ENCODE results near the gene OGFOD3.
"Not testable (repeated sequence)": the region's sequence is repeated elsewhere in the genome, so short reads cannot be mapped to it uniquely, and the experiment has no call there.

Gene OGFOD3, protein sequence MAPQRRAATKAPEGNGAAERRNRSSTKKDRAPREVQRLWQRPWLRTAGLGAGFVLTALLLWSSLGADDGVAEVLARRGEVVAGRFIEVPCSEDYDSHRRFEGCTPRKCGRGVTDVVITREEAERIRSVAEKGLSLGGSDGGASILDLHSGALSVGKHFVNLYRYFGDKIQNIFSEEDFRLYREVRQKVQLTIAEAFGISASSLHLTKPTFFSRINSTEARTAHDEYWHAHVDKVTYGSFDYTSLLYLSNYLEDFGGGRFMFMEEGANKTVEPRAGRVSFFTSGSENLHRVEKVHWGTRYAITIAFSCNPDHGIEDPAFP

DNA sequence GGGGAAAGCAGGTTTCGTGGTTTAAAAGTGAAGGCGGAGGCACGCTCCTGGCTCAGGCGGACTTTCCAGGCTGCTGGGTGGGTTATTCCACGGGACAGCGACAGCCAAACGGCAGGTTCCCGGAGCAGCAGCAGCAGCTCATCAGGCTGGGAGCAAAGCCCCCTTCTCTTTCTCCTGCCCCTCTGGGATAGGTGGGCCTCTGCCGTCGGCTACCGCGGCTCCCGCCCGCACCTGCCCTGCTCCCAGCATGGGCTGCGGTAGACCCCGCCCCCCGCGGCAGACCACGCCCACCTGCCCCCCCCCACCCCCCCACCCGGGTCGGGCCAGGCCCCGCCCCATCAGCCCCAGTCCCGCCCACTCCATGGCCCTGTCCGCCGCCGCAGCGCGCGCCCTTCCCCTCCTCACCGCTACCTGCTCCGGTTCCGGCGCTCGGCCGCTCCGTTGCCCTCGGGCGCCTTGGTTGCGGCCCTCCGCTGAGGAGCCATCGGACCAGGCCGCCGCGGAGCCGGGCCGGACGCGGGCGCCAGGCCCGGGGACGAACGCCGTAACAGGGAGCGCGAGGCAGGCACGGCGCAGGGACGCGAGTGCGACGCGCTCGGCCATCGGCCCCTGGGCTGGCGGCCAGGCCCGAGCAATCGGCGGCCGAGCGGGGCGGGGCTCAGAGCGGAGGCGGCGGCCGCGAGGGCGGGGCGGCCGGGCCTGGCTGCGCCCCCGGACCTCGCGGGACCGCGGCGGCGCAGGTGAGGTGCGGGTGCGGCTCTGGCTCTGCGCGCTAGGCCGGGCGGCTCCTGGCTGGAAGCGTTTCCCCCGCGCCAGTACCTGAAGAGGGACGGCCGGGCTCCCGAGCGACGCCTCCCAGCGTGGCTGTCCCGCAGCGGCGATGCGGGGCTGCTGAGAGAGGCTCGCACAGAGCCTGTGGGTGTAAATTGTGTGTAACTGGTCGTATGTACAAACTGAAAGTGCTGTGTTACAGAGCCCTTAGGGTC lies at the start of gene OGFOD3, which contains the start of gene HEXD:
TSS of gene OGFOD3 (minus strand) at position 586 of the 986 bp plus-strand sequence. CDS start at position 485, 101 bp downstream.
TSS of gene HEXD (plus strand) at position 347 of the 986 bp plus-strand sequence. CDS start 1,453 bp downstream, outside the sequence.
- DNase-seq: peak in 1 of 2 experiments; percentile 50

DNA sequence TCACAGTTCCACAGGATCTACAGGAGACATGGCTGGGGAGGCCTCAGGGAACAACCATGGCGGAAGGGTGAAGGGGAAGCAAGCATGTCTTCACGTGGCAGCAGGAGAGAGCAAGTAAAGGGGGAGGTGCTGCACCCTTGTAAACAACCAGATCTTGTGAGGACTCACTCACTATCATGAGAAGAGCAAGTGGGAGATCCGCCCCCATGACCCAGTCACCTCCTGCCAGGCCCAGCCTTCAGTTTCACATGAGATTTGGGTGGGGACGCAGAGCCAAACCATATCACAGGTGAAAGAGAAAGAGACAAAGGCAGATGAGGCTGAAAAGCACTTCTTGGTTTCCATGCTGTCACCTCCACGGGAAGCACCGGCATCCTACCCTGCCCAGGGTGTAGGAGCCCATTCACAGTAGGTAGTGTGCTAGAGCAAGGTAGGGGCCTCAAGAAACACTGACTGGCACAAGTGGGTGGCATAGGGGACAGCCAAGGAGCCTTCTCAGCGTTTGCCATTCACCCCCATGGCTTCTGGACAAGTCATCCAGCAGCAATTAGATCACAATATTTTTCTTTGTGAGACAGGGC lies 46.7 kb upstream of the OGFOD3 start:
- no peak for DNase-seq

- no peak for DNase-seq
Observed at GRCh38 chr17:82464567-82464929, 46.2 kb upstream of the OGFOD3 start.

DNA sequence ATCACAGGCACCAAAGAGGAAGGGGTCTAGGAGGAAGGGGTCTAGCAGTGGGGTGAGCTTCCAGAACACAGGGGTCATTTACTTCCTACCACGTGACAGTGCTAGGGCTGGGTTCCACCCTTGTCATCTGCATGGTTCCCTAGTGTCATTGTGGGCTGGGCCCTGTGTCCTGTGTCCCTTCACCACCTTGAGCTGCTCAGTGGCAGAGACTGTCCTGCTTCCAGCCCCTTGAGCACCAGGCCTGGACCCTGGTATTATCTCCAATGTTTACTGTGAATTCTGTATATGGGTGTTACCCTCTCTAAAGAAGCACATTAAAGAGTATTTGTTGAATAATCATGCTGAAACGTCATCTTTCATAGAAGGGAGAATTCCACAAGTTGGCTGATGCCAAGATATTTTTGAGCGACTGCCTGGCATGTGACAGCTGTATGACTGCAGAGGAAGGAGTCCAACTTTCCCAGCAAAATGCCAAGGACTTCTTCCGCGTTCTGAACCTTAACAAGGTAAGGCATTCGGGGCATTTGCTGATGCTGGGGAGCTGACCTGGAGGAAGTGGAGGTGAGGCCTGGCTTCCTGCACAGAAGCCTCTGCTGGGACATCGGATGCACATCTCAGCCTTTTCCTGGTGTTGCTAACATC lies 45.7 kb upstream of the OGFOD3 start:
- DNase-seq: no peak

DNA sequence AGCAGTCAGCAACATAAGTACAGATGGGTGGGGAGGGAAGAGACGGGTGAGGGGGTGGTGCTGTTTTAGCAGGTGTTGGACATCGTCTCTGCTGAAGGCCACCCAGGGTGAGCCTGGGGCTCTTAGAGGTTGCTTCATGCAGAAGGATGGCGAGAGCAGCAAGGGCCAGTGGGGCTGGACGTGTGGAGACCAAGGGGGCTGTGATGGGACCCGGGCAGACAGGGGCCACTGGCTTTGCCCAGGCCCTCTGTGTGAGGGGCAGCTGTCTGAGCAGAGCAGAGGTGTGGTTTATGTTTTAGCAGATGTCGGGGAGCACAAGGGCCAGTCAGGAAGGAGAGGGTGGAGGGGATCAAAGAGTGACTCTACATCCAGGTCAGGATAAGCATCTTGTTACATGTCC lies 45.0 kb upstream of the OGFOD3 start:
- DNase-seq: no peak

- no peak for DNase-seq
Observed at GRCh38 chr17:82461827-82462524, 43.6 kb upstream of the OGFOD3 start.

- not testable (repeated sequence) for DNase-seq
Observed at GRCh38 chr17:82459936-82460335, 41.5 kb upstream of the OGFOD3 start.

DNA sequence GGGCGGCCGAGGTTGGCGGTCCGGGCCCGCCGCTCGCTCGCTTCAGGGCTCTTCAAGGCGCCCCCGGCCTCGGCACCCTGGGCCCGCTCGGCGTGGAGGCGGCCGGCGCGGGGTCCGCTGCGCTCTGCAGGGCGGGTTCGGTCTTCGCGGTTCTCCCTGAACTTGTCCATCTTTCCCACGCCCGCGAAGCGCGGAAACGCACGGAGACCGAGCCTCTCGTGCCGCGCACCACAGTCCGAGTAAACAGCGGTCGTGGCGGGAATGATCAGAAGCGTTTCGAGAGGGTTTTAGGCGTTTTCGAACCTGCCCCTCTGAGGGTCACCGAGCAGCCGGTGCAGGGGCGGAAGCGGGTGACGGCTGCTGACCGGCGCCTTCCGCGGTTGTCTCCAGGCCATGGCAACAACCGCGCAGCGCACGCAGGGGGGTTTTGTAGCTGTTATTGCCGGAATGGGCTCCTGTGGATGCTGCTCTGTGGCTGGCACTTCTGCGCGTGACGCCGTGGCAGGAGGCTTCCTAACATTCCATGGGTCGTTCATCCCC lies 40.6 kb upstream of the OGFOD3 start:
- no peak for DNase-seq

DNA sequence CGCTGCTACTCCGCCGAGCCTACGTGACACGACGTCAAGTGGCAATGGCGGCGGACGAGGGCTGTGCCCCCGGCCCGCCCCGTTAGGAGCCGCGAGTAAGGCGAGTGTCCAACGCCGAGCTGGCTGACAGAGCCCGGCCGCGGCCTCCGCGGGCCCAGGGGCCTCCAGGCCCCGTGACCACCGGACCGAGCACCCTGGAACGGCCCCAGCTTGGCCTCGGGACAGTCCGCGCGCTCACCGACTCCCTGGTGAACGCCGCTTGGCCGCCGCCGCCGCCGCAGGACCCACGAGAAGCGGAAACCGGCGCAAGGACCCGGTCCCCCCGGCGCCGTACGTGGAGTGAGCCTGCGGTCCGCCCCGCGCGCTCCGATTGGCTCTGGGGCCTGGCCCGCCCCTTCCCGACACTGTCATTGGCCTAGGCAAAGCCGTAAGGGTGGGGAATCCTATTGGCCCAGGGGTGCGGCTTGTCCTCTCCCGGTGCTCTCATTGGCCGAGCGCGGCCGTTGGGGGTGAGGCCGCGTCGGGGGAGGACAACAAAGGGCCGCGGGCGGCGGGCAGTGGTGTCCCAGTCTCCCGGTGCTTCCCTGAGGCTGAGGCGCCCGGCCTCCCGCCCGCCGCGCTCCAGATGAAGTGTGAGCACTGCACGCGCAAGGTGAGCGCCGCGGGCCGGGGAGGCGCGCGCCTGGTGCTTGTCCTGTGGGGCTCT lies 39.9 kb upstream of the OGFOD3 start, which contains the start of gene NARF:
TSS of gene NARF (plus strand) at position 563 of the 706 bp plus-strand sequence. CDS start at position 626, 63 bp downstream.
- DNase-seq: peak; percentile 95 to 98

DNA sequence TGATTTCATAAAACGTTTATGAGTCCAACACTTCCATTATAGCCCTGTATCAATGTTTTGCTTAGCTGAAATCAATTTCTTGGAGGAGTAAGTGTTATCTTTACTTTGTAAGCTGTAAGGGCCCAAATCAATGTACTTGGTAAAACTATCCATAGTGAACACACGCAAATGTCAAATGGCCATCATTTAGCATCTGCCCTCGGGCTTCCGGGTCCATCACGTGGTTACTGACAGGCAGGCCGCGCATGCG lies 39.5 kb upstream of the OGFOD3 start:
- peak in 1 of 2 experiments; percentile 76 for DNase-seq

GRCh38 chr17:82457073-82457928 lies 38.9 kb upstream of the OGFOD3 start:
- DNase-seq: no peak

DNA sequence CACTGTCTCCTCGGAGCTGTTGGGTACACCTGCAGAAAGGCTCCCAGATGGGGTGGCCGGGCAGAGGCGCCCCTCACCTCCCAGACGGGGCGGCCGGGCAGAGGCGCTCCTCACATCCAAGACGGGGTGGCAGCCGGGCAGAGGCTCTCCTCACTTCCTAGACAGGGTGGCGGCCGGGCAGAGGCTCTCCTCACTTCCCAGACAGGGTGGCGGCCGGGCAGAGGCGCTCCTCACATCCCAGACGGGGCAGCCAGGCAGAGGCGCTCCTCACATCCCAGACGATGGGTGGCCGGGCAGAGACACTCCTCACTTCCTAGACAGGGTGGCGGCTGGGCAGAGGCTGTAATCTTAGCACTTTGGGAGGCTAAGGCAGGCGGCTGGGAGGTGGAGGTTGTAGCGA lies 35.3 kb upstream of the OGFOD3 start:
- not testable (repeated sequence) for DNase-seq

- not testable (repeated sequence) for DNase-seq
Observed at GRCh38 chr17:82453151-82453550, 34.8 kb upstream of the OGFOD3 start.

GRCh38 chr17:82452162-82452561 lies 33.8 kb upstream of the OGFOD3 start:
- DNase-seq: no peak

DNA sequence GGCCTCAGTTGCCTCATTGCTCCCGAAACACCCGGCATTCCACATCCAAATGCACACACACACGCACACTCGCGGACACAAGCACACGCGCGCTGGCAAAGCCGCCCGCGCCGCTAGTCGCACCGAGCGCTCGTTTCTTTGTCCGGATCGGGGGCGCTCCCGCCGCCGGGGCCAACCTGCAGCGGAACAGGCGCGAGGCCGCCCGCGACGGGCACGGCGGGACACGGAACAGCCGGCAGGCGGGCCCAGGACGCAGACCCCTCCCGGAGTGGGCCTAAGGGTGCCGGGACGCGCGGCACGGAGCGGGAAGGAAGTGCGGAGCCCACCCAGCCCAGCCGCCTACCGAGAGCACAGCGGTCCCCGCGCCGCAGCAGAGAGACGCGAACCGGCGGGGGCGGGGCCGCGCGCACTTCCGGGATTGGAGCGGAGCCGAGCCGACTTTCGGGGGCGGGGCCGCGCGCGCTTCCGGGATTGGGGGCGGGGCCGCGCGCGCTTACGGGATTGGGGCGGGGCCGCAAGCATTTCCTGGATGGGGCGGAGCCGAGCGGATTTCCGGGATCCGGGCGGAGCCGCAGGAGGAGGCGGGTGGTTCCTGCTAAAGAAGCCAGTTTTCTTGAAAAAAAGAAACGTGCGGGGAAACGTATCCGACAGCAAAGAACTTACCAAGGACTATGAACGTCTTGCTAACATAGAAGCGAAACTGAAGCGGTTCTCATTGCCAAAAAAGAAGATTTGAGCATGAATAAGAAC lies 32.1 kb upstream of the OGFOD3 start, which contains the start of gene CYBC1:
TSS of gene CYBC1 (minus strand) at position 396 of the 750 bp plus-strand sequence. CDS start 1,498 bp downstream, outside the sequence.
- DNase-seq: peak in 1 of 2 experiments; percentile 35

DNA sequence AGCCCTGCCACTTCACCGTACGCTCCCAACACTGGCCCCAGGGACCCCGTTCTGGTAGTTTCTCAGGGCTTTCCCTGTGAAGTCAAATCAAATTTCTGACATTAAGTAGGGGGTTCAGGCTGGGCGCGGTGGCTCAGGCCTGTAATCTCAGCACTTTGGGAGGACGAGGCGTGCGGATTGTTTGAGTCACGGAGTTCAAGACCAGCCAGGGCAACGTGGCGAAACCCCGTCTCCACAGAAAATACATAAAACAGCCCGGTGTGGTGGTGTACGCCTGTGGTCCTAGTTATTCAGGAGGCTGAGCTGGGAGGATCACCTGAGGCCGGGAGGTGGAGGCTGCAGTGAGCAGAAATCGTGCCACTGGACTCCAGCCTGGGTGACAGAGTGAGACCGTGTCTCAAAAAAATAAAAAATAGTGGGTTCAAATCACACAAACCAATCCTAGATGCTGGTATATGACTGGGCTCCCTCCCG lies 31.5 kb upstream of the OGFOD3 start:
- no peak for DNase-seq

DNA sequence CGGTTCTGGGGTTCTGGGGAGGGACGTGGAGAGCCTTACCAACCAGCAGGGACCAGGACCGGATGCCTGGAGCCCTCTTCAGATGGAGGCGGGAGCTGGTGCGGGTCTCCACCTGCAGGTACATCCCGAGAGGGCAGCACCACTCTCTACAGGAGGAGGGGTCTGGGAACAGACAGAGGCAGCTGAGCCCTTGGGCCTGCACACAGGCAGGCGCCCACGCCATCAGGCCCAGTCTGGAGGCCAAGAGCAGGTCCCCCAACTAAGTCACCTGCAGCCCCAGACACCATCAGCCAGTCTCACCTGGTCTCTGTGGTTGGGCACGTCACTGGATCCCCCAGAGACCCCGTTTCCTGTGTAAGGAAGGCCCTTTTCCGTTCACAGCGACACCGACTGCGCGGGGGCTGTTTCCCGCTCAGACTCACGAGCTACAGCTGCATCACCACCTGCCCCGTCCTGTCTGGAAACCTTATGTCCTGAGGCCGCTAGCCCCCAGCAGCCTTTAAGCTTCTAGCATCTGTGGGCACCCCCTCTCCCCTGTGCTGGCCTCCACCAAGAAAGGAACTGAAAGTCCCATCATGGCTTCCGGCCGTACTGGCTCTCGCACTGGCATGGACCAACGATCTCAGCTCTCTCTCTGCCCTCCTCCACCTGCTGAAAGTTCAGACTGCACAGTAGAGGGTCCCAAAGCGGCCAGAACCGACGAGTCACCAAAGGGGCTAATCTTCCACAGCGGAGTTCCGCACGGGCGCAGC lies 30.9 kb upstream of the OGFOD3 start:
- DNase-seq: no peak

- no peak for DNase-seq
Observed at GRCh38 chr17:82447876-82448275, 29.5 kb upstream of the OGFOD3 start.
